Stomach (tissue), 9 donors: ENCODE measurements around the gene NUAK1. TPM values are rescaled to one million over a fixed set of nuclear protein-coding genes. Genes with fewer than 3 reads are reported as not detected.

Experiments
- DNase-seq, 2 donors: peaks; one replicate each; pipeline versions ENCODE4 v3.0.0 to v3.0.0-alpha.2; 2013 to 2019
- H3K27ac ChIP-seq, 5 donors: fragments of 200-600 bp in 4 of 5; sonication (generic) in 4 of 5; one replicate each; pipeline ENCODE4 v1.5.1; 2013 to 2019; ENCODE audit warnings: mild to moderate bottlenecking in 1 of 5, moderate library complexity in 1 of 5
- H3K27me3 ChIP-seq, 3 donors: fragments of 200-600 bp; sonication (generic); one replicate each; pipeline ENCODE4 v1.5.1; 2017 to 2019; ENCODE audit warnings: mixed run types in 1 of 3
- H3K36me3 ChIP-seq, 4 donors: fragments of 200-600 bp; sonication (generic); 1 replicate in 3 of 4; 2 replicates in 1 of 4; pipeline ENCODE4 v1.5.1; 2016 to 2019
- H3K4me1 ChIP-seq, 4 donors: fragments of 200-600 bp; sonication (generic); one replicate each; pipeline ENCODE4 v1.5.1; 2016 to 2019
- H3K4me3 ChIP-seq, 4 donors: fragments of 200-600 bp; sonication (generic) in 3 of 4; one replicate each; pipeline ENCODE4 v1.5.1; 2016 to 2019; ENCODE audit warnings: mild to moderate bottlenecking in 1 of 4
- H3K9me3 ChIP-seq, 4 donors: fragments of 200-600 bp; sonication (generic); one replicate each; pipeline ENCODE4 v1.5.1; 2016 to 2019
- EP300 ChIP-seq: sonication (generic); formaldehyde crosslinking; IDR thresholded peaks from one replicate; pipeline ENCODE4 v1.6.1; 2017; ENCODE audit warnings: antibody characterized with exemption
- POLR2A ChIP-seq, 4 donors: fragments of 450-650 bp; IDR thresholded peaks; one replicate each; pipeline ENCODE4 v1.6.1; 2016; ENCODE audit warnings: antibody characterized with exemption in 4 of 4, control low read depth in 2 of 4, mild to moderate bottlenecking in 1 of 4, moderate library complexity in 1 of 4
- POLR2AphosphoS5 ChIP-seq, 3 donors: sonication (generic); formaldehyde crosslinking; IDR thresholded peaks; one replicate each; pipeline ENCODE4 v1.6.1; 2016; ENCODE audit warnings: antibody characterized with exemption in 3 of 3
- WGBS, 5 donors: extraction: QIAGEN DNeasy Blood & Tissue Kit in 3 of 5; methylation state at CpG; one replicate each; pipeline versions ENCODE4 v1.1.5 to v1.1.7; 2013 to 2018; 5-methylcytosine and 5-hydroxymethylcytosine counted together
- intact Hi-C: fragments of 100-400 bp; cut with DNase I; formaldehyde crosslinking; loops from one replicate; pipeline ENCODE4 v1.15.1; 2023; ENCODE audit warnings: low total_unique reads
- polyA plus RNA-seq, 3 donors: library from polyadenylated mRNA; stranded (reverse); fragments of 200-250 nt; gene quantifications; one replicate each; pipeline ENCODE4 v1.2.3, GENCODE V29; 2013
- total RNA-seq, 5 donors: library from RNA; depleted of rRNA; stranded (reverse); fragments of >200 nt; gene quantifications; one replicate each; pipeline versions ENCODE4 v1.1.0 to v1.2.3, GENCODE V29; 2014 to 2016
- TF ChIP-seq, protein P1 (sequence below), 7 experiments: fragments of 450-650 bp in 4 of 7; fragments of 200-600 bp in 3 of 7; sonication (generic) in 3 of 7; IDR thresholded peaks; one replicate each; pipeline ENCODE4 v1.5.1; 2016 to 2019; ENCODE audit warnings: antibody characterized with exemption in 7 of 7, control low read depth in 2 of 7, mild to moderate bottlenecking in 1 of 7
- donor health status: healthy with polysubstance abuse.
- donor health status: Bipolar disorder and iron deficiency.
- donor health status: healthy.

Gene NUAK1
- total and polyA plus RNA-seq, 8 donors = 0.58 to 79.0 (median 4.3) TPM

DNA sequence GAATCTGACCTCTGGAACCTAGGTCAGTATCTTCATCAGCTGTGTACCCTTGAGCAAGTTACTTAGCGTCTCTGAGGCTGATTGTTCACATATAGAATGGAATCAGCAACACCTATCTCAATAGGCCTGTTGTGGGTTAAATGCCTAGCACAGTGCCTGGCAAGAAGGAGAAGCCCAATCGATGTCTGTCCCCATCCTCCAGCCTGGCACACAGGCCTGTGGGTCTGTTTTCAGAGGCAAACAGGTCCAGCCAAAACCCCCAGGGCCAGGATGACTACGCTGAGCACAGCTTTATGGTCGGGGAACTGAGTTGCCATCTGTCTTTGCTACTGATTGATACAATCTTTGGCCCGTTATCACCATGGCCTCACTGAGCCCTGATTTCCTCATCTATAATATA lies 89.2 kb downstream of the NUAK1 start:
- Histone ChIP-seq H3K9me3 (no peaks in the 10 kb centered on the region), H3K27me3 (peaks cover 0 to 3% (median 0%) of the 10 kb centered on the region in 3 donors), H3K4me1 (no peaks in the 10 kb centered on the region), H3K27ac (no peak overlapping the region), H3K36me3 (no peaks in the 10 kb centered on the region), H3K4me3 (no peak overlapping the region)
- DNase-seq = no peak
- intact Hi-C loops = no loop called here
- WGBS, 5 donors = 83 to 87% (median 83%) methylated on average over 5 of the region's 5 CpGs
- TF ChIP-seq POLR2AphosphoS5 (IDR thresholded peaks at IDR 0.05) (no peak), POLR2A (IDR thresholded peaks at IDR 0.05) (no peak), EP300 (no peak)
- TF ChIP-seq, protein P1, sequence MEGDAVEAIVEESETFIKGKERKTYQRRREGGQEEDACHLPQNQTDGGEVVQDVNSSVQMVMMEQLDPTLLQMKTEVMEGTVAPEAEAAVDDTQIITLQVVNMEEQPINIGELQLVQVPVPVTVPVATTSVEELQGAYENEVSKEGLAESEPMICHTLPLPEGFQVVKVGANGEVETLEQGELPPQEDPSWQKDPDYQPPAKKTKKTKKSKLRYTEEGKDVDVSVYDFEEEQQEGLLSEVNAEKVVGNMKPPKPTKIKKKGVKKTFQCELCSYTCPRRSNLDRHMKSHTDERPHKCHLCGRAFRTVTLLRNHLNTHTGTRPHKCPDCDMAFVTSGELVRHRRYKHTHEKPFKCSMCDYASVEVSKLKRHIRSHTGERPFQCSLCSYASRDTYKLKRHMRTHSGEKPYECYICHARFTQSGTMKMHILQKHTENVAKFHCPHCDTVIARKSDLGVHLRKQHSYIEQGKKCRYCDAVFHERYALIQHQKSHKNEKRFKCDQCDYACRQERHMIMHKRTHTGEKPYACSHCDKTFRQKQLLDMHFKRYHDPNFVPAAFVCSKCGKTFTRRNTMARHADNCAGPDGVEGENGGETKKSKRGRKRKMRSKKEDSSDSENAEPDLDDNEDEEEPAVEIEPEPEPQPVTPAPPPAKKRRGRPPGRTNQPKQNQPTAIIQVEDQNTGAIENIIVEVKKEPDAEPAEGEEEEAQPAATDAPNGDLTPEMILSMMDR (IDR thresholded peaks at IDR 0.05) = no peak

GRCh38 chr12:106049105-106049504 lies 89.6 kb downstream of the NUAK1 start:
- DNase-seq = peak in 1 of 2 donors; percentile 41
- Histone ChIP-seq H3K27me3 (peaks cover 0 to 3% (median 0%) of the 10 kb centered on the region in 3 donors), H3K4me1 (no peaks in the 10 kb centered on the region), H3K36me3 (no peaks in the 10 kb centered on the region), H3K9me3 (no peaks in the 10 kb centered on the region), H3K4me3 (no peak overlapping the region), H3K27ac (no peak overlapping the region)
- no peak for TF ChIP-seq EP300
- TF ChIP-seq POLR2AphosphoS5 (IDR thresholded peaks at IDR 0.05) = no peak
- no peak for TF ChIP-seq POLR2A (IDR thresholded peaks at IDR 0.05)
- TF ChIP-seq, protein P1 (IDR thresholded peaks at IDR 0.05) = no peak
- intact Hi-C loops = no loop called here
- WGBS, 5 donors = 85 to 92% (median 87%) methylated on average over 9 of the region's 9 CpGs

DNA sequence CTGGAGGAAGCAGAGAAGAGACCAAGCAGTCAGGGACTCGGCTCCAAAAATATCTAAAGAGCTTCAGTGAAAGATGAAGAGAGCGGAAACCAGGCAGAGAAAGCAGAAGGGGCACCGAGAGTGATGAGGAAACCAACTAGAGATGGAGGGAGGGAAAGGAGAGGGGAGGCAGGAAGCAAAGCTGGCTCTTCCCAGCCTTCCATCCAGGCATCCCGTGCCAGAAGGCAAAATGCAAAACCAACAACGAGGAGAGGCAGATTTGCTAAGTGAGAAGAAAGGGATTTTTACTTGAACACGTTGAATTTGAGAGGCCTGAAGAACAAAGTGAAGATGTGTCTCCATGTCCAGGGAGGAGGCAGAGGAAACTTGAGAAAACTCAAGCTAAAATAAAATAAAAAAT lies 90.1 kb downstream of the NUAK1 start:
- no peak overlapping the region for H3K4me3 ChIP-seq
- H3K27ac ChIP-seq = no peak overlapping the region
- no peaks in the 10 kb centered on the region for H3K4me1 ChIP-seq
- no peaks in the 10 kb centered on the region for H3K9me3 ChIP-seq
- H3K36me3 ChIP-seq = no peaks in the 10 kb centered on the region
- DNase-seq = no peak
- TF ChIP-seq POLR2AphosphoS5 (IDR thresholded peaks at IDR 0.05) (no peak), POLR2A (IDR thresholded peaks at IDR 0.05) (no peak), EP300 (no peak)
- TF ChIP-seq, protein P1 (IDR thresholded peaks at IDR 0.05) = no peak
- 65 to 71% (median 71%) methylated on average over 6 of the region's 6 CpGs for WGBS, 5 donors
- intact Hi-C loops = no loop called here
- peaks cover 0 to 3% (median 0%) of the 10 kb centered on the region in 3 donors for H3K27me3 ChIP-seq

DNA sequence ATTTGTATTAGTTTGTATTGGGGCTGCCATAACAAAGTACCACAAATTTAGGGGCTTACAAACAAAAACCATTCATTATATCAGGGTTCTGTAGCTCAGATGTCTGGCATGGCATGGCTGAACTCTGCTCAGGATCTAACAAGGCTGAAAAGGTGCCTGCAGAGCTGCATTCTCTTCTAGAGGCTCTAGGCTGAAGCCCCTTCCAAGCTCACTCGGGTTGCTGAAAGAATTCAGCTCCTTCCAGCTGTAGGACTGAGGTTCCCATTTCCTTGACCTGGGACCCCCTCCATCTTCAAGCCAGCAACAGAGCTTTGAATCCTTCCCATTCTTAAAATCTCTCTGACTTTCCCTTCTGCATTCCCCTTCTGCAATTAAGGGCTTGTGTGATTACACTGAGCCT lies 90.7 kb downstream of the NUAK1 start:
- intact Hi-C loops = no loop called here
- WGBS, 5 donors = 67 to 100% (median 92%) methylated on average over 1 of the region's 1 CpG
- no peaks in the 10 kb centered on the region for H3K9me3 ChIP-seq
- TF ChIP-seq, protein P1 (IDR thresholded peaks at IDR 0.05) = no peak
- TF ChIP-seq EP300 (no peak), POLR2AphosphoS5 (IDR thresholded peaks at IDR 0.05) (no peak)
- H3K4me1 ChIP-seq = no peaks in the 10 kb centered on the region
- no peak for DNase-seq
- H3K4me3 ChIP-seq = no peak overlapping the region
- no peaks in the 10 kb centered on the region for H3K36me3 ChIP-seq
- peaks cover 0 to 3% (median 0%) of the 10 kb centered on the region in 3 donors for H3K27me3 ChIP-seq
- H3K27ac ChIP-seq = no peak overlapping the region
